HG02852 (cell line): Measurements from ENCODE around the gene POLK.

Source experiments
- ATAC-seq: cut with Tn5 transposase; IDR thresholded peaks from one replicate; pipeline ENCODE4 v1.9.1; 2021; ENCODE audit warnings: mild to moderate bottlenecking, moderate library complexity; ENCODE audit not compliant: unreplicated experiment

Gene POLK

DNA sequence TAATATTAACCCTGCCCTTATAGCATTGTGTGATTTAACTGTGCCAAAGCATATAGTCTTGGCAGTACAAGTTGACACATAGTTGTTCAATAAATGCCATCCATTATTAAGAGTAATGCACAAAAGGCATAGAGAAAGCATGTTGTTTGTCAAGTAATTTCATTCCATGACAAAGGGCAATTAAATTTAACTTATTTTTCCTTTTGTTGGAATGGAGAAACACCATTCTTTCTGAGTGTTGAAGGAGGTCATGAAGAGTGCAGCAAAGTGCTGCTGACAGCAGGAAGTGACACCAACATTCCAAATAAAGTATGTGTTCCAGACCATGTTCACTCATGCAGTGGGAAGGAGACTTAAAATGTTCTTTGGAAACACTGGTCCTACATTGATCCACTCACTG, 128.7 kb downstream of the POLK start:
- no peak for ATAC-seq

DNA sequence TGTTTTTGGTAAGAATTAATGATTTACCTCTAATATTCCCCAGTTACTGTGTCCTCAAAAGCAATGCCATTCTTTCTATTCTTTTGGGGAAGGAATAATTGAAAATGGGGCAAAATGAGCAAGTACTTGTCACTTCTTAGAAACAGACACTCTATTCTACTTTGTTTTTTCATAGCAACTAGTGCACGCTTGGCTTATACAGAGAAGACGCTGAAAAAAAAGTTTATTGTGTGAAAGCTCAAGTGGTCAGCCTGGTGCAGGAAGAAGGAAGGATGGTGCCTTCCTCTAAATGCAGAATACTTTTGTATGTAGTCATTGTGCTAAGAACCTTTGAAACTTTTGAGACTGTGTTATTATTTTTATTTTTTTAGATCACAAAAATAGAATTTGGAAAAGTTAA, 129.1 kb downstream of the POLK start:
- no peak for ATAC-seq

DNA sequence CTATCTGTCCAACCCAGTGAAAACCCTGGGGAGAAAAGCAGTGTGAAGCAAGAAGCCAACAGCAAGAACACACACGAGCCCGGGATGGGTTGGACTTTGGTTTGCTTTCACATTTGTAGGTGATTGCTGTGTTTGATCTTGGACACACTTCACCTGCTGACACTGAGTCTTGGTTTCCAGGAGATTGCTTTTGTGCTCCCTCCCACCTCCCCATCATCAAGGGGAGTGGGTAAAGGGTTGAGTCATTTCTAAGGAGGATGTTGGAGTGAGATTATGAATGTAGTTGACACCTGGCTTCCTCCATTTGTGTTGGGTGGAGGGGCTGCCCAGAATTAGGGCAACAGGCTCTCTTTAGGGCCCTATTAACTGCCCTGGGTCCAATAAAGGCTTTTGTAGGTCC, 137.0 kb downstream of the POLK start:
- ATAC-seq, result peak; percentile 91
